HG03575 (cell line): Measurements from ENCODE around the gene SAFB.
"Not testable (repeated sequence)": the region's sequence is repeated elsewhere in the genome, so short reads cannot be mapped to it uniquely, and the experiment has no call there.

Experiments
- ATAC-seq: cut with Tn5 transposase; IDR thresholded peaks from one replicate; pipeline ENCODE4 v1.9.1; 2021; ENCODE audit not compliant: unreplicated experiment, insufficient number of reproducible peaks, low FRiP score; ENCODE audit errors: extremely low read depth

The SAFB gene

GRCh38 chr19:5692723-5693194 is 69.9 kb downstream of the SAFB start:
- no peak for ATAC-seq

DNA sequence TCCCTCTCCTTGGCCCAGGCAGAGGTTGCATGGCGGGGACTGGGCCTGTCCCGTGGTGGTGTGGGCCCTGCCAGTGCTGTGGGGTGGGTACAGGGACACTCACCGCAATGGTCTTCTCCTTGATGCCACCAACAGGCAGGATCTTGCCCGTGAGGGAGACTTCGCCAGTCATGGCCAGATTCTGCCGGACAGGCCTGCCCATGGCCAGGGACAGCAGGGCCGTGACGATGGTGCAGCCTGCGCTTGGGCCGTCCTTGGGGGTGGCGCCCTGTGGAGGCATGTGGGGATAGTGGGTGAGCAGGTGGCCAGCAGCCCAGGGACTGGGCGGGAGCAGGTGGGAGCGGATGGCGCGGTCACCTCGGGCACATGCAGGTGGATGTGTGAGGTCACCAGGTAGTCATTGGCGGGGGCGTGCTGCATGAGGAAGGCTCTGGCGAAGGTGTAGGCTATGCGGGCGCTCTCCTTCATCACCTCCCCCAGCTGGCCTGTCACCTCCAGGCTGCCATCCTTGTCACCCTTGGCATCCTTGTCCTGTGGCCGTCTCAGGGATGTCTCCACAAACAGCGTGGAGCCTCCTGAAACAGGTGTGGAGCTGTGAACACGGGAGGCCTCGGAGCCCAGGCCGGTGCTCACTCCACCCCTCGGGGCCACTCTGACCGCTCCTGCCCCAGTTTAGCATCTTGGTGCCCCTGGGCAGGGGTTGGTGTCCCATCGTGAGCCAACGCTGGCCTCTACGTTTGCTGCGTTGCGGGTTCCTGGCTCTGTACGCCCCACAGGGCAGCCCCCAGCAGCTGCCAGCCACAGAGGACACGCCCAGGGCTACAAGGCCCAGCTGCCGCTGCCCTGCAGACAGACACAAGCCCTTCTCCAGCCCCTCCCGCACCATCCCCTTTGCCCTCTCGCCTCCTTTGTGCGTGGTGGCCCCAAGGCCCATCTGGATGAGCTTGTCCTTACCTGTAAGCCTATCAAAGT is 70.6 kb downstream of the SAFB start:
- ATAC-seq: no peak

DNA sequence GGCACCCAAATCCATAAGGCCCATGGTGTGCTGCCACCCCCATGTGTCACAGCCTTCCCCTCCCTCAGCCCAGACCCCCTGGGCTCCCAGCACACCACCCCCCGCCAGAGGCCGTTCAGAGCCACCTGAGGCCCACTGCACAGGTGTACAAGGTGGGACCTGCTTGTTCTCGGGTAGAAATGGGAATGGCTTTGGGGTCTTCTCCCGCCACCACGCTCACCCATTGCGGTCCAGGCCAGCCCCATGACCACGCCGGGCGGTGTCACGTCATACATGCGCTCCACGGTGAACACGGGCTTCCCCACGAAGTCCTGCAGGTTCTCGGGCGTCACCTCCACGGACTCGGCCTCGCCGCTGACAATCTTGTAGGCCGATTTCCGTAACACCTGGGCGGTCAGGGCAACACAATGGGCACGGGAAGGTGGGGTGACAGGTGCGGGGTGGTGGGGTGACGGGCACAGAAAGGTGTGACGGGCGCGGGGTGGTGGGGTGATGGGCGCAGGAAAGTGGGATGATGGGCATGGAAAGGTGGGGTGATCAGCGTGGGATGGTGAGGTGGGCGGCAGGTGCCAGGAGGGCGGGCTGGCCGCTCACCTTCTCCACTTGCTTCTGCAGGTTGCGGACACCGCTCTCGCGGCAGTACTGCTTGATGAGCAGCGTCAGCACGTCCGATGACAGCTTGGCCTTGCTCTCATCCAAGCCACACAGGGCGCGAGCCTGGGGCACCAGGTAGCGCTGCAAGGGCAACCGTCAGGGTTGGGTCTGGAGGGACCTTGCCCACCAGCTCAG is 71.5 kb downstream of the SAFB start:
- no peak for ATAC-seq

DNA sequence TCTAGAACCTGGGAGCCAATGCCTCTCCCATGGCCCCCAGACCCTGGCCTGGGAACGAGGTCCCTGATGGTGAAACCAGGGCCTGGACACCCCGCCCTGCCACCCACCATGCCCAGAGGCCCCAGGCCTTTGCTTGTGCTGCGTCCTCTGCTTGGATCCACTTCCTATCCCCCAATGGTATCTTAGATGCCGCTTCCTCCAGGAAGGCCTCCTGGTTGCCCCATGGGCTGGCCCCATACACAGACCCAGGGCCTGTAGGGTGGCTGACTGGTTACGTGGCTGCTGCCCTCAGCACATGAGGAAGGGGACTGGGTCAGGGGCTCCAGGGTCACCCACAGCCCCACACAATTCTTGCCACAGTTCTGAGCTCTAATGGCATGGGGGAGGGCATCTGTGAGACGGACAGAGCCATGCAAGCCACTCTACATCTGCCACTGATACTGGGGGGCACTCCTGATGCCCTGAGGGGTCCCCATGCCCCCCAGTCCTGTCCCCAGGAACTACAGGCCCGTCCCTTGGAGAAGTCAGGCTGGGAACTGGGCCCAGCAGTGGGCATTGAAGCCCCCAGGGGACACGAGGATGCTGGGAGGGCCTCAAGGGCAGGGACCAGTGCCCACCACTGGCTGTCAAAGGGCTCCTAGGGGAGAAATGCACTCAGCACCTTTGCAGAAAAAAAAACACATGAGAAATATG is 72.2 kb downstream of the SAFB start:
- ATAC-seq: no peak

DNA sequence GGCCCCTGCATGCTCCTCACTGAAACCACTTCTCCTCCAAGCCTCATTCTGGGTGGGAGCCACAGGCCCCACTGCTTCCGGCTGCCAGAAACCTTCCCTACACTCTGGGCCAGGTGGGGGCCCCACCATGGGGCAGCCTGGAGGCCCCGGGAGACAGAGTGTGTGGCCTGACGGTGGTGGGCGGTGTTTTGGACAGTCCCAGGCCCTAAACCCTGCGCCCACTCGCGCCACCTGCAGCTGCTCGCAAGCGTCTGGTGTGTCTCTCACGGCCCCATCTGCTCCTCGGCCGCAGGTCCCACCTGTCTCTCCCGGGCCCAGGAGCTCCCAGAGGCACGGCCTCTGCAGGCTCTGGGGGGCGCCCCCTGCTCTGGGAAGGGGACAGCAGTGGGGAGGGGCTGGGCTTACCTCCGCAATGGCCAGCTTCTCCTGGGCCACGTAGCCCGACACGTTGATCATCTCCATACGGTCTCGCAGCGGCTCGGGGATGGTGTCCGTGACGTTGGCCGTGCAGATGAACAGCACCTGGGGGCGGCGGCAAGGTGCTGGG is 72.8 kb downstream of the SAFB start:
- ATAC-seq: no peak

- ATAC-seq: no peak
These were observed 73.5 kb downstream of the SAFB start for GRCh38 chr19:5696196-5697021.

DNA sequence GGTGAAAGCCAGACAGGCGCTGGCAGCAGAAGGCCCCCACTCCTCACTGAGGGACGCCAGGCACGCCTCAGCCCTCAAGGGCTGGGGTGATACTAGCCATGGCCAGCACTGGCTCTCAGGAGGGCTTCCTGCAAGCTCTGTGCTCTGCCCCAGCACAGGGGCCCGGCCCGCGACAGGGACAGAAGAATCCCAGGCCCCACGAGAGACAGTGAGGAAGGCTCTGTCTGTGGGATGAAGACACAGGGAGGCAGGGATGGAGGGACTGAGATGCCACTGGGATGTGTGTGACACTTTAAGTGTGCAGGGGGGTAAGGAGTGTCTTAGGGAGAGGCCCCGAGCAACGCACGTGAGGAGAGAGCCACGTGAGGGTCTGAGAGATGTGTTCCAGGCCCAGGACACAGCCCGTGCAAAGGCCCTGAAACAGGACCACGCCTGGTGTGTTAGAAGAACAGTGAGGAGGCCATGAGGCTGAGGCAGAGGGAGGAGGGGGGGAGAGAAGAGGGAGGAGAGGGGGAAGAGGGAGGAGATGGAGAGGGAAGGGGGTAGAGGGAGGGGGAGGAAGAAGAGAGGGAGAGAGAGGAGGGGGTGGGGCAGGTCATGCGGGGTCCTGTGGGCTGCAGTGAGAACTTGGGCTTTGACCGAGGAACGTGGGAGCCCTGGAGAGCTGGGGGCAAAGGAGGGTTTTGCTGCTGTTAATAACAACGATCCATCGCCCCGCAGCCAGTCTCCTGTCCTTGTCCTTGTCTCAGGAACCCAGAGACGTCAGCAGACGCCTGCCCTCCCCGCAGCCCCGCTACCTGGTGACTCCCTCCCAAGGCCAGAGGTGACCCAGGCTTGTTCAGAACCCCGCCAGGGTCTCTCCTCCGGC is 74.4 kb downstream of the SAFB start:
- ATAC-seq: no peak

DNA sequence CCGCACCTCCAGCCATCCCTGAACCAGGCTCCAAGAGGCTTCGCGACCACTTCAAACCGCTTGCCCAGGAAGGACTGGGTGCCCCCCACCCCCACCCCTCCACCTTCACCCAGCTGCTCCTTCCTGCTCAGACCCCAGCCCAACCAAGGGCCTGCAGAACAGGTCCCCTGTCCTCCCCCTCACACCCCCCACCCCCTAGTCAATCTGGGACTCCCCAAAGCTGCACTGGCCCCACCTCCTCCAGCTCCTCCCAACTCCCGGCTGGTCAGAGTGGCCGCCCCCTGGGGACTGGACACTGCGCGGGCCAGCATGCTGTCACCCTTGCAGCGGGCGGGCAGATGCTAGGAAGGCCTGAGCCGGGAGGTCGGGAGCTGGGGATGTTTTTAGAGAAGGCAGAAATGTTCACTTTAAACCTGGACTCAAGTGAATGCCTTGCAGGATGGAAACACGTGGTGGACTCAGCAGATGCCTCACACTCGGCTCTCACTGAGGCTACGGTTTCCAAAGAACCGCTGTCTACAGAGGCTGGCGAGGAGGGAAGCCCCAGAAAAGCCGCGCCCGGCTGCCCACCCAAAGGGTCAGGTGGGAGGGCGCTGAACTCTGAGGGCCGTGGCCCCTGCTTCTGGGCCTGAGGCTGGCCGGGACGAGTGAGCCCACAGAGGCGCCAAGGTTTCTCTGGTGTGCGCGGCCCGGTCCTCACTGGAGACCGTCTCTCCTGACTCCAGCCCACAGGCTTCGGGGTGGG is 75.2 kb downstream of the SAFB start:
- ATAC-seq: no peak

DNA sequence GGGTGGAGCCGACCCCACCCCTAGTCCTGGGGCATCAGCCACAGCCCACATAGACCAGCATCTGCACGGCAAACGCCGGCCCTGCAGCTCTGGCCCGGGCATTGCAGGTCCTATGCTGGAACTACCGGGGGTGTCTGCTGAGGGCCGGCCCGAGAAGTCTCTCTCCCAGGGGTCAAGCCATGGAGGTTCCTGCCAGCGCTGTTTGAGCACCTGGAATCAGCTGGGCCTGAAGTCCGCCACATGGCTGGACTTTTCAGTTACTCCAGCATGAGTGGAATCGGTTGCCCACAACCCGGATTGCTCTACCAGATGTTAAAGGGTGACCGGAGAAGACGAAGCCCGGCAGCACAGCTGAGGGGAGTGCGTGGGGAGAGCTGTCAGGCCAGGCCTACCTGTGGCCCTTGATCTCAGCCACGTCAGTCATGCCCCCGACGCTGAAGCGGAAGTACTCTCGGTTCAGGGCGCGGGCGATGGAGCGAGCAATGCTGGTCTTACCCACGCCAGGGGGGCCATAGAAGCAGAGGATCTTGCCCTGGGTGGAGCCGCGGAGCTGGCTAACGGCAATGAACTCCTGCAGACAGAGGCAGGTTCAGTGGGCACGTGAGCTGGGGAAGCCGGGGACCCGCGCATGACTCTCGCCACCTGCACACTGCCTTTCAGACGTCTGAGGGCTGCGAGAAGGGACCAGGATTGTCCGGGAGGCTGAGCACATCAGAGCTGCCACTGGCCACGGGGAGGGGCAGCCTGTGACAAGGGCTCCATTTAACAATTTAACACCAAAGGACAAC is 75.9 kb downstream of the SAFB start:
- ATAC-seq: no peak

DNA sequence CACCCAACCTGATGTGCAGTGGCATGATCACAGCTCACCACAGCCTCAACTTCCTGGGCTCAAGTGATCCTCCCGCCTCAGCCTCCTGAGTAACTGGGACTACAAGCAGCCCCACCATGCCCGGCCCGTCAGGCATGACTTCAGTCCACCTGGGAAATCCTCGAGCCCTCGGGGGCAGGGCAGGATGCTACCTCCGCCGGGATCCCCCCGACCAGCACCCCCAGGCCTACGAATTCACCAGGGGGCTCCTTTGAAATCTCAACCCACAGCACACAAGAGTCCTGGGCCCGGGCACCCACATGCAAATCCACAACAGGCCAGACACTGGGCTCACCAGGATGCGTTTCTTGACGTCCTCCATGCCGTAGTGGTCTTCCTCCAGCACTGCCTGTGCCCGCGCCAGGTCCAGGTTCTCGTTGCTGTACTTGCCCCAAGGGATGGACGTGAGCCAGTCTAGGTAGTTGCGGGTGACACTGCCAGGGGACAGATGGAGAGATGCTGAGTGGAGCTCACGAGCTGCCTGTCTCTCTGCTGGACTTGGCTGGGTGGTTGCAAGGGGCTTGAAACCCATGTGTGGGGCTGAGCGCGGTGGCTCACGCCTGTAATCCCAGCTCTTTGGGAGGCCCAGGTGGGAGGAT is 77.7 kb downstream of the SAFB start:
- no peak for ATAC-seq

GRCh38 chr19:5702053-5702410 is 79.1 kb downstream of the SAFB start:
- not testable (repeated sequence) for ATAC-seq

- no peak for ATAC-seq
These were observed 81.2 kb downstream of the SAFB start for GRCh38 chr19:5703819-5704818.

- ATAC-seq: no peak
These were observed 82.7 kb downstream of the SAFB start for GRCh38 chr19:5705552-5705951.

- ATAC-seq: no peak
These were observed 84.1 kb downstream of the SAFB start for GRCh38 chr19:5706876-5707573.
